ENCODE measurements around the gene PDE4D. TPM values are rescaled to one million over a fixed set of nuclear protein-coding genes. Genes with fewer than 3 reads are reported as not detected.
"Not testable (repeated sequence)": the region's sequence is repeated elsewhere in the genome, so short reads cannot be mapped to it uniquely, and the experiment has no call there.

Gene PDE4D
- total RNA-seq, 1 donor from 2014 or later, result 81.0 TPM

- intact Hi-C loops (cut with micrococcal nuclease), result no loop called here
Observed at GRCh38 chr5:59769832-59770231, 123.7 kb downstream of the PDE4D start.

DNA sequence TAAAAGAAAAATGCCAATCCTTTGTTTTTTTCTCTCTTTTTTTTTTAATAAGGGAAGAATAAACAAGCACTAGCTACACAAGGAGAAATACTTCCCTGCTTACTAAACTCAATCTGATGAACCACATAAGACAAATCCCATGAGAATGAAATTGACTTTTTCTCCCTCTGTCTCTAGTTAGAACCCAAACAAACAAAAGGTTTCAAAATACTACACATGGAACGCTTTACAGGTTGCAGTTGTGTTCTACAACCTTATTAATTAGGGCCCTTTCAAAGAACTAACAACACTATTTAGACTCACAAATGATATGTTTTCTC, 124.5 kb downstream of the PDE4D start:
- intact Hi-C loops (cut with micrococcal nuclease), result no loop called here

DNA sequence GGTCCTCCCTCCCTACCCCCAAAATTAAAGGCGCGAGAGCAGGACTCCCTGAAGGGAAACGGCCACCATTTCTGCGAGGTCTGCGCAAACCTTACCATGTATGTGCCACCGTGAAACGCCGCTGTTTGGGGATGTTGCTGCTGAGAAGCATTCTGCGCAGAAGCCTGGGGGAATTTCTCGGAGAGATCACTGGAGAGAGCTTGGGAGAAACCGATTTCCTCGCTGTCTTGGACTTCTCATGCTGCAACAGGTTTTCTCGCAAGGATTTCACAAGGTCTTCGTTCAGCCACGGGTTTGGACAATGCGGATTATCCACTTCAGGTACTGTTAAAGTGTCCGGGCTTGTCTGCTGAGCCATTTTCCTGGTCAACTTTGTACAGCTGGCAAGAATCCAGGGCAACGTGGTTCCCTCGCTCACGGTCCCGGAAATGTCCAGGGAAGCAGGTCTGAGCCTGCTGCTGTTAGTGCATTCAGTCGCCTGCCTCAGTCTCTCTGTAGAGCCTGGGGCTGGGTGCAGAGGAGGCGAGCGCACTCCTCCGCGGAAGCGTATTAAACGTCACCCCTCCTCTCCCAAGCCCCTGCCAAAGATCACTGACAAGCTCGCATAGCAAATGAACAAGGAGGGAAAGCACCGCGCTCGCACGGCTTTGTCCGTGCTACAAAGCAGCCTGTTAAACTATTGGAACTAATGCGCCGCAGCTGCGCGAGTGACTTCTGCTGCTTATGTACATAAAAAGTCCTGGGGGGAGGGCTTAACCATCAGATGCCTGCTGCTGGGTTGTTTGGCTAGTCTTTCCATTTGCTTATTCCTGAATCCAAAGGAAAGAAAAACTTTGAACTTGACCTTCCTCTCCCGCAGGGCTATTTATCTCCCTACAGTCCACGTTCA, 125.1 kb downstream of the PDE4D start:
- intact Hi-C loops (cut with micrococcal nuclease), result no loop called here

DNA sequence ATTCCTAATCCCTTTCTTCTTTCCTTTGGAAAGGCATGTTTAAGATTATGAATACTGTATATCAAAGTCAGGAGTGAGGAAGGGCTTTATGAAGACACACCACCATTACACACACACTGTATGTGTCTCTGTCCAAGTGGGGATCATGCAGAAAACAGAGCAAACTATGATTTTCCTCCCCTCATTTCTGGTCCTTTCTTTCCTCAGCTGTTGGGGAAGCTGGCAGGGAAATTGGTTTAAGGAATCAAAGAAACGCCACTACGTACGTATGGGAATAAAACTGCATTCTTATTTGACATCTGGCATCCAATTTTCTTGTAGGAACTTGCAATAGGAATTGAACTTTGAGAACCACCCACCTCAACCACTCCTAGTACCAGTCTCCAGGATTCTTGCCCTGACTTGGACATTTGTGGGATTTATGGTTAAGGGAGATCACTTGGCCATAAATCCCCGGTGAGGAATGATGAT, 125.8 kb downstream of the PDE4D start:
- intact Hi-C loops (cut with micrococcal nuclease), result no loop called here

DNA sequence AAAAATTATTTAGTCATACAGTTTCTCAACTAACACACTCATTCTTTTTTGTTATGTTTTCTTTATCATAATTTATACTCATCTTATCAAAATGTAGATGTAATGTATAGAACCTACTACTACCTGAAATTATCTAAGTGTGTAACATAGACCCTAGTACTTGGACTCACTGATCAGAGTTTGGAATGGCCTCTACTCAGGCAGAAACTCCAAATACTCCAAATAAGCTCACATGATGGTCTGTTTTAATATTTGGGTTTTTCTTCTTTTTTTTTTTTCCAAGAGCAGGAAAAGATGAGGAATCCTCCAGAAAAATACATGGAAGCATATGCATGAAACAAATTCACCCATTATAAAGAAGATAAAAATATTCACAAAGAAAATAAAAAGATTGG, 126.3 kb downstream of the PDE4D start:
- intact Hi-C loops (cut with micrococcal nuclease), result no loop called here

- intact Hi-C loops (cut with micrococcal nuclease), result no loop called here
Observed at GRCh38 chr5:59766427-59767210, 126.9 kb downstream of the PDE4D start.

DNA sequence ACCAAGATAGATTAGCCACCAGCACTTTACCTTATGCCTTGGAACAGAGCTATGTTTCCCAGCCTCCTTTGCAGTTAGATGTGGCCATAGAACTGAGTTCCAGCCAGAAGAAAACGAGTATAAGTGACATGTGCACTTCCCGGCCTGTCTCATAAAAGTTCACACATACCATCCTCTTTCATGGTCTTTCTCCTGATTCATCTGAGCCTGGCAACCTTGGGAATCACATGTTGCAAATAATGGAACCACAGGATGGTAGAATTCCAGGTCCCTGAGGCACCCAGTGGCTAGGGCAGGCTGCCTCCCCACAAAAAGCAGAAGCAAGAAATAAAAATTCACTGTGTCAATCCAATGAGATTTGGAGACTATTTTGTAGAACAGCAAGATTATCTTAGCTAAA, 128.1 kb downstream of the PDE4D start:
- intact Hi-C loops (cut with micrococcal nuclease), result no loop called here

DNA sequence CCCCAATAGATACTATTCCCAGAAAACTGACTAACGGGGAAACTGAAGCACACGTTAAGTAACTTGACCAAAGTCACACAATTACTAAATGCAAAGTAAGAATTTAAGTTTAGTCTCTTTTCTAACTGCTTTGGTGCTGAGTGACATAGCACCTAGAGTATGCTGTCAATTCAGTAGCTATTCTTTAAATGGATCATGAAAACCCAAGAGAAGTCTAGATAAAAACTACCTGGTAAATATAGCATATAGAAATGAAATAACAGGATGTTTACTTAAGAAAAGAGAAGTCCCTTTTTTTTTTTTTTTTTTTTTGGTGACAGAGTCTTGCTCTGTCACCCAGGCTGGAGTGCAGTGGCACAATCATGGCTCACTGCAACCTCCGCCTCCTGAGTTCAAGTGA, 129.2 kb downstream of the PDE4D start:
- intact Hi-C loops (cut with micrococcal nuclease), result no loop called here

GRCh38 chr5:59763541-59763940, 130.0 kb downstream of the PDE4D start:
- intact Hi-C loops (cut with micrococcal nuclease), result no loop called here

GRCh38 chr5:59762232-59762631, 131.3 kb downstream of the PDE4D start:
- intact Hi-C loops (cut with micrococcal nuclease), result not testable (repeated sequence)

DNA sequence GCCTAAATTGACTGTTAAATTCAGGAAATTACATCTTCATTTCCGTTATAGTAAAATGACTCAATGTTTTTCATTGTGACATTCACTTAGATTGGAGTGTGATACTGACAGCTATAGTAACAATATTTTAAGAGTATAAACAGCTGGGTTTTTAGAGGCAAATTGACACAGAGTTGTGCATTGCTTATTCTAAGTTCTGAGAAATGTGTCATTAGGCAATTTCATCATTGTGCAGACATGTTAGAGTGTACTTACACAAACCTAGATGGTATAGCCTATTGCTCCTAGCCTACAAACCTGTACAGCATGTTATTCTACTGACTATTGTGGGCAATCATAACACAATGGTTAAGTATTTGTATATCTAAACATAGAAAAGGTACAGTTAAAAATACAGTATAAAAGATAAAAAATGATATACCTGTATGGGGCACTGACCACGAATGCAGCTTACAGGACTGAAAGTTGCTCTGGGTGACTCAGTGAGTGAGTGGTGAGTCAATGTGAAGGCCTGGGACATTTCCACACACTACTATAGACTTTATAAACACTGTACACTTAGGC, 132.7 kb downstream of the PDE4D start:
- intact Hi-C loops (cut with micrococcal nuclease), result no loop called here

DNA sequence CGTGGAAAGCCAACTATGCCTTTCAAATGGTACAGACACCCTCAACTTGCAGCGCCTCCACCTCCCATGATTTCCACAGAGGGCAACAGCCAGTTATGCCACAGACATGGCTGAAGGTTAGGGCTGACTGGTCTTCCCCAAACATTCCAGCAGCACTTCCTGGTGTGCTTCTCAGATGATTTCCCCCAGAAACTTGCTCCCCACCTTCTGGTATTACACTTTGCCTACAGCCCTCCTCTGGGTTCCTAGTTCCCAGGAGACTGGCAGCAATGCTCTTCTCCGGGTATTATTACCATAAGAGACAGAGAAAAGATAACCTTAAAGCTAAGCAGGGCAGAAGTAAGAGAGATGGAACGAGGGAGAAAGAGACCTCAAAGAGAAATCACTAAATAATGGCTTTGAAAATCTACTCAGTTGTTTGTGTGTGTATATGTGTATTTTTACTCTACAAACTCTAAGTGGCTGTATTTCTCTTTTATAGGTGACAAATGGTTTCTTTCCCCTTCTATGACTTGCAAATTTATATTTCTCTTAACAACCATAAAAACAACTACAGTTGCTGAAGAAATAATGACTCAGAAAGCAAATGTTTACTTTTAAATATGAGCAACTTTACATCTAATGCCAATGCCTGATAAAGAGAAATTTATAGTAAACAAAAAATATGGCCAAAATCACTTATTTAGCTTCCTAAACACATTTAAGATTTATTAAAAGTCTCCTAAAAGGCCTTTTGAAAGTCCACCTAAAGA, 133.8 kb downstream of the PDE4D start:
- intact Hi-C loops (cut with micrococcal nuclease), result no loop called here

DNA sequence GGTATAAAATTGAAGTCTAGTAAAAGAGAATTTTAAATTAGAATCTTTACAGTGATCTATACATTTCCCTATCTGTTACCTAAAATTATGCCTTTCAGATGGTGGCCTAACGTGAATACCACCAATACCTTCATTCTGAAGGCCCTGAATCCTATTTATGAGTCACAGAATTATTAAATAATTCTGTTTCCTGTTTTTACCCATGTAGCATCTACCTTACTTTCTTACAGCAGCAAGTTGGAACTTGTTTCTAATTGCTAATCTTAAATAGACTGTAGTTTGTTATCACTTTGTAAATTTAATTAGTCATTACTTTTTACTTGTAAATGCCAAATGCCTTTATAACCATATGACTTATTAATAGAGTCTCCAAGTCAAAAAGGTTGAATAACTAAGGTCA, 135.0 kb downstream of the PDE4D start:
- intact Hi-C loops (cut with micrococcal nuclease), result no loop called here

- intact Hi-C loops (cut with micrococcal nuclease), result no loop called here
Observed at GRCh38 chr5:59757442-59757841, 136.1 kb downstream of the PDE4D start.

- intact Hi-C loops (cut with micrococcal nuclease), result no loop called here
Observed at GRCh38 chr5:59756373-59757035, 137.0 kb downstream of the PDE4D start.

DNA sequence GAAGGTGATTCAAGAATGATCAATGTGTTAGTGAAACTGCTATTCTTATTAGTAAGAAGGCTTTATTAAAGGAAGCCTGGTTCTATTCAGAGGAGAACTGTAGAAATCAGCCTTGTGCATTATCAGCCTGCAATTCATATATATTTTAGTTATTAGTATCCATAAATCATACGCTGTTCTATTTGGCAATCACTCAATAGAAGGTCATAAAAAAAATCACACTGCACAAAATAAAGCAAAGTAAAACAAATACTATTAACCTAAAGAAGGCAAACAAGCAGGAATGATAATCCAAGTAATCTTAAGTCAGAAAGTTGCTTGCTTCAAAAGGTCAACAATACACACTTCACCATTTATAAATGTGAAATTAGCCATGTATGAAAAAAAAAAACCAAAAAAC, 138.1 kb downstream of the PDE4D start:
- intact Hi-C loops (cut with micrococcal nuclease), result no loop called here

GRCh38 chr5:59753599-59753998, 139.9 kb downstream of the PDE4D start:
- intact Hi-C loops (cut with micrococcal nuclease), result no loop called here

DNA sequence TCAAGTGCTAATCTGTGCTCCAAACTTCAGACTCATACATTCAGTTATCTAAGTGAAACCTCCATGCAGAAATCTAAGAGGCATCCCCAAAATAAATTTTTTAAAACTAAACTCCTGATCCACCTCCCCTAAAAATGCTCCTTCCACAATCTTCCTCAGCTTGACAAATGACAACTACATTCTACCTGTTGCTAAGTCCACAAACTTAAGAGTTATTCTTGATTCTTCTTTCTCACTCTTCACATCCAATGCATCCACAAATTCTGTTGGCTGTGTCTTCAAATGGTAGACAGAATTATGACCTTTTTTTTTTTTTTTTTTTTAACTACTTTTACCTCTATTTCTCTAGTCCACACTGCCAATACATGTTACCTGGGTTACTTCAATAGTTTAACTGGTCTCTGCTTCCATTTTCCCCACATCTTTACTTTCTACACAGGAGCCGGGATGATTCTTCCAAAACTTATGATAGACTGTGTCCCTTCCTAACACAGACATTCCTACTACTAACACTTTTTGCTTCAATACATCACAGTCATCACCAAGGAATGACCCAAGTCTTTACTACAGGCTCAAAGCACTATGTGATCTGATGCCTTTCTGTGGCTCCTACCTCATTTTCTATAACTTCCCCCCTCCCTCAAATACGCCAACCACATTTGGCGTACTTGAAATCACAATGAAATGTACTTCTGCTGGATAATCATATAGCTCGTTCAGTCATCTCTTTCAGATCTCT, 143.6 kb downstream of the PDE4D start:
- intact Hi-C loops (cut with micrococcal nuclease), result no loop called here

GRCh38 chr5:59748036-59748663, 145.4 kb downstream of the PDE4D start:
- intact Hi-C loops (cut with micrococcal nuclease), result not testable (repeated sequence)

GRCh38 chr5:59746241-59746765, 147.2 kb downstream of the PDE4D start:
- intact Hi-C loops (cut with micrococcal nuclease), result no loop called here
